ENCODE measurements around the gene JAKMIP2. TPM values are rescaled to one million over a fixed set of nuclear protein-coding genes. Genes with fewer than 3 reads are reported as not detected.

The JAKMIP2 gene
- total and polyA plus RNA-seq, 11 donors: under 0.01 to 1.5 (median 0.16) TPM; not detected in 1

- no peak overlapping the region for H3K27ac ChIP-seq
- 64 to 79% (median 66%) methylated on average over 2 of the region's 2 CpGs for WGBS, 4 donors
- peaks cover 0 to 6% (median 0%) of the 10 kb centered on the region in 9 donors for H3K27me3 ChIP-seq
- DNase-seq (no peak), ATAC-seq (no peak)
- intact Hi-C loops (cut with DNase I): loop anchor here in 4 of 10 donors (5.0 to 10.0 kb wide), 3 partner anchors 196 to 311 kb away; no protein-coding TSS in a partner anchor
- no peak for TF ChIP-seq POLR2A (IDR thresholded peaks at IDR 0.05)
- TF ChIP-seq, protein P1, sequence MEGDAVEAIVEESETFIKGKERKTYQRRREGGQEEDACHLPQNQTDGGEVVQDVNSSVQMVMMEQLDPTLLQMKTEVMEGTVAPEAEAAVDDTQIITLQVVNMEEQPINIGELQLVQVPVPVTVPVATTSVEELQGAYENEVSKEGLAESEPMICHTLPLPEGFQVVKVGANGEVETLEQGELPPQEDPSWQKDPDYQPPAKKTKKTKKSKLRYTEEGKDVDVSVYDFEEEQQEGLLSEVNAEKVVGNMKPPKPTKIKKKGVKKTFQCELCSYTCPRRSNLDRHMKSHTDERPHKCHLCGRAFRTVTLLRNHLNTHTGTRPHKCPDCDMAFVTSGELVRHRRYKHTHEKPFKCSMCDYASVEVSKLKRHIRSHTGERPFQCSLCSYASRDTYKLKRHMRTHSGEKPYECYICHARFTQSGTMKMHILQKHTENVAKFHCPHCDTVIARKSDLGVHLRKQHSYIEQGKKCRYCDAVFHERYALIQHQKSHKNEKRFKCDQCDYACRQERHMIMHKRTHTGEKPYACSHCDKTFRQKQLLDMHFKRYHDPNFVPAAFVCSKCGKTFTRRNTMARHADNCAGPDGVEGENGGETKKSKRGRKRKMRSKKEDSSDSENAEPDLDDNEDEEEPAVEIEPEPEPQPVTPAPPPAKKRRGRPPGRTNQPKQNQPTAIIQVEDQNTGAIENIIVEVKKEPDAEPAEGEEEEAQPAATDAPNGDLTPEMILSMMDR (IDR thresholded peaks at IDR 0.05): no peak
- no peaks in the 10 kb centered on the region for H3K4me1 ChIP-seq
- H3K4me3 ChIP-seq: no peak overlapping the region
- H3K9me3 ChIP-seq: no peaks in the 10 kb centered on the region
- no peaks in the 10 kb centered on the region for H3K36me3 ChIP-seq
Observed at GRCh38 chr5:147626464-147626863, 156.1 kb downstream of the JAKMIP2 start.

- no peaks in the 10 kb centered on the region for H3K4me1 ChIP-seq
- H3K9me3 ChIP-seq: no peaks in the 10 kb centered on the region
- DNase-seq: no peak
- H3K36me3 ChIP-seq: no peaks in the 10 kb centered on the region
- intact Hi-C loops (cut with DNase I): loop anchor here in 2 of 10 donors (10.0 kb wide), 1 partner anchor 314 kb away; no protein-coding TSS in a partner anchor
- no peak for ATAC-seq
- no peak for TF ChIP-seq POLR2A (IDR thresholded peaks at IDR 0.05)
- TF ChIP-seq, protein P1 (IDR thresholded peaks at IDR 0.05): no peak
- peaks cover 0 to 6% (median 0%) of the 10 kb centered on the region in 9 donors for H3K27me3 ChIP-seq
- no peak overlapping the region for H3K27ac ChIP-seq
- no peak overlapping the region for H3K4me3 ChIP-seq
Observed at GRCh38 chr5:147621016-147621415, 161.5 kb downstream of the JAKMIP2 start.

DNA sequence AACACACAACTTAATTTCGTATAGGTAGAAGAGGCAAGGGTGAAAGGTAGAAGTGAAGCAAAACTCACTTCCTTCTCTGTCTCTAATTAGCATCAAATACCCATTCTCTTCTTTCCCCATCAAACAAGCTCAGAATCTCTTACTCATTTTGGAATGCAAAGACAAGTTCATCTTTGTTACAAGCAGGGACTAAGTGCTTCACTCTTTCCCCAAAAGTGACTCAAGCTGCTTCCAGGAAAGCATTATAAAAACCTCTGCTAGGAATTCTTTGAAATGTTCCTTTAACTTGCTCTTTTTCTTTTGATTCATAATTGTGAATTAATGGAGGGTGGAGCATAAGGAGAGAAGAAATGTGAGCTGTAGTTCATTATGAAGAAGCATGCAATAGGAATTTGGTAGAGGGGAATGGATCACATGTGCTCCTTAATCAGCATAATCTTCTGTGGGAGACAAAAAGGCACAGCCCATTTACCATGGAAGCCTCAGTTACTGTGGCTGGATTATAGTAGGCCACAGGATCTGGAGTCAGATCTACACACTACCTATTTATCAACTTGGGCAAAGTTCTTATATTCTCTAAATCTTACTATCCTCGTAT lies 163.1 kb downstream of the JAKMIP2 start:
- H3K27ac ChIP-seq: no peak overlapping the region
- ATAC-seq (no peak), DNase-seq (no peak)
- TF ChIP-seq POLR2A (IDR thresholded peaks at IDR 0.05): no peak
- TF ChIP-seq, protein P1 (IDR thresholded peaks at IDR 0.05): no peak
- H3K4me1 ChIP-seq: no peaks in the 10 kb centered on the region
- WGBS, 4 donors: 64 to 80% (median 73%) methylated on average over 2 of the region's 2 CpGs
- H3K4me3 ChIP-seq: no peak overlapping the region
- H3K27me3 ChIP-seq: peaks cover 0 to 14% (median 0%) of the 10 kb centered on the region in 9 donors
- no peaks in the 10 kb centered on the region for H3K9me3 ChIP-seq
- intact Hi-C loops (cut with DNase I): no loop called here
- H3K36me3 ChIP-seq: no peaks in the 10 kb centered on the region

DNA sequence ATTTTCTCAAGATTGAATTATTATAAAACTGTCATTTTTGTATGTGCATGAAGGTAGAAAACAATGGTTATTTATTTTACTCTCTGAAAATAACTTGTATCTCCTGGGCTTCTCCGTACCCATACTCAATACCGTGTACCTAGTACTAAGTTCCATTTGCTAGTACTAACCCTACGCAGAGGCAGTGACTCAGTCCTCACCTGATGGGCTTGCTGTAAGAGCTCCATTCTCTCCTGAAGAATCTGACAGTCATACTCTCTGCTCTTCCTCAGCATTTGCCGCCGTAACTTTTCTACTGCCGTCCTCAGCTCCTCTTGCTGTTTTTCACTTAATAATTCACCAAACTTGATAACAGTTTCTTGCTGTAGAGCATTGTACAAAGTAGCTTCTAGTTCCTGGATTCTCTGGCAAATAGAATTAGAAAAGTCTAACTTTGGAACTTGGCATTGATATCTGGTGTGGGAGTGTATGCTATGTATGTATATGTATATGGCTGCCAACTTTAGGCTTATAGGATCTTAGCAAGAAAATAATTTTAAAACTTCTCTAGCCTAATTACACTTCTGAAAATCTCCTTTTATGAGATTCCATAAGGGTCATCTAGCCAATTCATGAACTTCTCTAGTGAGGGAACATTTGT lies 164.7 kb downstream of the JAKMIP2 start:
- intact Hi-C loops (cut with DNase I): no loop called here
- ATAC-seq (no peak), DNase-seq (no peak)
- H3K27me3 ChIP-seq: peaks cover 0 to 14% (median 0%) of the 10 kb centered on the region in 9 donors
- no peak overlapping the region for H3K4me3 ChIP-seq
- H3K9me3 ChIP-seq: no peaks in the 10 kb centered on the region
- TF ChIP-seq POLR2A (IDR thresholded peaks at IDR 0.05): no peak
- TF ChIP-seq, protein P1 (IDR thresholded peaks at IDR 0.05): no peak
- H3K36me3 ChIP-seq: no peaks in the 10 kb centered on the region
- no peak overlapping the region for H3K27ac ChIP-seq
- 86 to 91% (median 90%) methylated on average over 6 of the region's 6 CpGs for WGBS, 4 donors
- no peaks in the 10 kb centered on the region for H3K4me1 ChIP-seq

Measured in heart left ventricle (tissue), 16 donors.